Duodenal mucosa (tissue), 2 donors: ENCODE data around the gene ARPP21.

Experiments used
- H3K27ac ChIP-seq: one replicate; pipeline ENCODE4 v1.7.0; 2013; ENCODE audit warnings: low read depth, low read length
- H3K27me3 ChIP-seq, 2 donors: one replicate each; pipeline ENCODE4 v1.7.0; 2013; ENCODE audit warnings: low read length in 2 of 2, control low read depth in 1 of 2; ENCODE audit not compliant: insufficient read depth in 2 of 2, control insufficient read depth in 1 of 2
- H3K36me3 ChIP-seq, 2 donors: one replicate each; pipeline ENCODE4 v1.7.0; 2013; ENCODE audit warnings: low read length in 2 of 2, control low read depth in 1 of 2; ENCODE audit not compliant: insufficient read depth in 2 of 2, control insufficient read depth in 1 of 2
- H3K4me1 ChIP-seq, 2 donors: one replicate each; pipeline ENCODE4 v1.7.0; 2013; ENCODE audit warnings: low read length in 2 of 2, control low read depth in 1 of 2; ENCODE audit not compliant: insufficient read depth in 2 of 2, control insufficient read depth in 1 of 2
- H3K4me3 ChIP-seq, 2 donors: one replicate each; pipeline ENCODE4 v1.7.0; 2013; ENCODE audit warnings: low read length in 2 of 2, low read depth in 1 of 2
- H3K9ac ChIP-seq, 2 donors: one replicate each; pipeline ENCODE4 v1.7.0; 2013; ENCODE audit warnings: low read length in 2 of 2, low read depth in 1 of 2
- H3K9me3 ChIP-seq, 2 donors: one replicate each; pipeline ENCODE4 v1.7.0; 2013; ENCODE audit warnings: low read length in 2 of 2, control low read depth in 1 of 2; ENCODE audit not compliant: control insufficient read depth in 1 of 2

The ARPP21 gene

DNA sequence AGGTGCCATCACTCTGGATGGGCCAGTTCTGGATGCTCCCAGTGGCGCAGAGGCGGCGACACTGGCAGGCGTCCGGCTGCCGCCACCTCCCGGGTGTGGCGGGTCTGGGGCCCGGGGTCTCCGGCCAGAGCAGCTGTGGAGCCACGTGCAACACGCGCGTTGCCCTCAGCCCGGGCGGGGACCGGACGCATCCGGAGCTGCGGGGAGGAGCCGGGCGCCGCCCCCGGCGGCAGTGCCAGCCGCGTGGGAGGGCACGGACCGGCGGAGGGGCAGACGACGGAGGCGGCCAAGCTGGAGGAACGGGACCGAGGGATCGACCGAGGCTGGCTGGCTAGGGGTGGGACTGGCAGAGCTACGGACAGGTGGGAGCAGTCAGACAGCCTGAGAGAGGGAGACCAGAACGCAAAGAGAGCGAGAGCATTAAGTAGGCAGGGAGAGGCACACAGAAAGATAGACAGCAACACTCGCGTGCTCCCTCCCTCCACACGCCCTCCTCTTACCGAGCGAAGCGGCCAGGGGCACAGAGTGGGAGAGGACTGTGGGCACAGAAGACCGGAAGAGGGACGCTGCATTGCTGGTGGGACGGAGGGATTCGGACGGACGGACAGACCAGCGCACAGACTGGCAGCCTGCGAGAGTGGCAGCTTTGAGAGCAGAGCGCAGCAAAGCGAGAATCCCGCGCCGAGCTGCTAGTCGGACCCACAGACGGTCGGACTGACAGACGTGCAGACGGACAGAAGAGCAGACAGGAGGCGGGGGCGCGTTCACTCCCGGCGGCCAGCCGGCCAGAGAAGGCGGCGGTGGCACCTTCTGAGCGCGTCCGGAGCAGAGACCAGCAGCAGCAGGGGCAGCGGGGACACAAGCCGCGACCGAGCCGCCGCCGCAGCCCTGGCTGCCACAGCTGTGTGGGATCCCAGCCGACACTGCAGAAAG is at the start of gene ARPP21:
Gene ARPP21, plus strand, starts transcription at position 272 of the 933 bp plus-strand sequence. CDS start 42,227 bp downstream, outside the sequence.
- Histone ChIP-seq H3K4me1 (peaks cover 0 to 5% of the 10 kb centered on the region in 2 donors), H3K9ac (no peak within 1 kb of the TSS), H3K36me3 (no peaks in the 10 kb centered on the region), H3K9me3 (no peaks in the 10 kb centered on the region), H3K4me3 (peak within 1 kb of the TSS; percentile 48 to 50), H3K27ac (no peak within 1 kb of the TSS), H3K27me3 (peaks cover 22 to 28% of the 10 kb centered on the region in 2 donors)

DNA sequence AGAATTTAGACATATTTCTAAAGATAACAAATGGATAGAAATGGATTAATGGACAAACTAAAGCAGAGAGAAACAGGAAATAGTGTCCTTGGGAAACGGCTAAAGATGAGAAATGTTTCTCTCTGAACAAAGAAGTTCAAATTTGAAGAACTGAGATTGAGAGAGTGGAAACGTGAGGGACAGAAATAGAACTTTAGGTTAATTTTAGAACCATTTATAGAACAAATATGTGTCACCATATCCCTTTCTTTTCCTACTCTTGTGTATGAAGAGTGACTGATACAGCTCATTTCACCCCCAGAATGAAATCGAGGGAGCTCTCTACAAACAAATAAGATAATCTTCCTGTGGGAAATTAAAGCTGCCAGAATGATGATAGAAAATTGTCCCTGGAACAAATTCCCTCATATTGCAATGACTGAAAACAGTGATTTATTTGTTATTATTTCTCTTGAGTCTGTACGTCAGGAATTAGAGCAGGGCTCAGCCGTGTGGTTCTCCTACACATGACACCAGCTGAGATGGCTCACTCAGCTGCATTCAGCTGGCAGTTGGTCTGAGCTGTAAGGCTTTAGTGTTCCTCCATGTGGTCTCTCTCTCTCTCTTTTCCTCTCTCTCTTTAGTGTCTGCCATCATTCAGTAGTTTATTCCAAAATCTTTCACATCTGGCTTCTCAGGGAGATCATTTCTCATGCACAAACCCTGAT is 46.6 kb upstream of the ARPP21 start:
- Histone ChIP-seq H3K4me1 (no peaks in the 10 kb centered on the region), H3K9ac (no peak overlapping the region), H3K9me3 (no peaks in the 10 kb centered on the region), H3K4me3 (no peak overlapping the region), H3K27ac (no peak overlapping the region), H3K27me3 (no peaks in the 10 kb centered on the region), H3K36me3 (no peaks in the 10 kb centered on the region)

DNA sequence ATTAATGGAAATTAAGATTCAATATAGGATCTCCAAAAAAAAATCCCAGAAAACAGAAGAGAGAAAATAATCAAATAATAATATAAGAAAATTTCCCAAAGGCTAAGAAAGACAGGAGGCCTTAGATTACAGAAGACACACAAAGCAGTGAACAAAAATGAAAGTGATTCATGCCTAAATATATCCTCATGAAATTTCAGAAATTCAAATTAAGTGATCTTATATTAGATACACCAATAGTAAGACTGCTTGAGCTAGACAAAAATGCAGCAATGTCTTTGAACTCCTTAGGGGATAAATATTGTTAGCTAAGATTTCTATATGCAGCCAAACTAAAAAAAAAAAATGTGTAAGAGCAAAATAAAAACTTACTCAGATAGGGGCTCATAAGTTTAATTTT is 44.6 kb upstream of the ARPP21 start:
- H3K4me3 ChIP-seq, result no peak overlapping the region
- H3K36me3 ChIP-seq, result no peaks in the 10 kb centered on the region
- H3K4me1 ChIP-seq, result no peaks in the 10 kb centered on the region
- no peaks in the 10 kb centered on the region for H3K9me3 ChIP-seq
- no peak overlapping the region for H3K27ac ChIP-seq
- no peak overlapping the region for H3K9ac ChIP-seq
- no peaks in the 10 kb centered on the region for H3K27me3 ChIP-seq

DNA sequence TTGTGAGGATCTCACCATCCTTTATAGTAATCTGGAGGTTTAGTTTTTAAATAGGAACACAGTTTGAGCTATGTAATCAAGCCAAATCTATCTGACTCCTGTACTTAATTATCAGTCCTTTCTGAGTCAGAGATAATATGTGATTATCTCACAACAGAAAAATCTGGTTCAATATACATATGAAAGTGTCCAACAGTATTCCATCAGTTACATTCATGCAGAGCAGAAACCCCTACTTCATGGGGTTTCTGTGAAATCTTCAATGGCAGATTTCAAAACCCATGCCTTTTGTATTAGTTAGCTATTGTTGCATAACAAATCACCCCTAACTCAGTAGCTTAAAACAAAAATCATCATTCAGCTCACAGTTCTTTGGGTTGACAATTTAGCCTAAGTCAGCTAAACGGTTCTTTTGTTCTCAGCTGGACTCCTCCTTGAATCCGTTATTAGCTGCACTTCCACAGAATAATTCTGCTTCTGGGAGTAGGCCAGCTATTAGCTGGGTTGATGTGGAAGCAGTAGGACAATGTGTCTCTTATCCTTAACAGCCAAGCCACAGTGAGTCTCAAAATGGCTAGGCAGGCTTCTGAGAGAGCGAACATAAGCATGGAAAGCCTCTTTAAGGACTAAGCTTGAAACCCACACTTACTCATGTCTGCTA is 42.9 kb upstream of the ARPP21 start:
- no peaks in the 10 kb centered on the region for H3K27me3 ChIP-seq
- no peaks in the 10 kb centered on the region for H3K9me3 ChIP-seq
- H3K27ac ChIP-seq, result no peak overlapping the region
- H3K4me3 ChIP-seq, result no peak overlapping the region
- H3K4me1 ChIP-seq, result no peaks in the 10 kb centered on the region
- H3K36me3 ChIP-seq, result no peaks in the 10 kb centered on the region
- H3K9ac ChIP-seq, result no peak overlapping the region

DNA sequence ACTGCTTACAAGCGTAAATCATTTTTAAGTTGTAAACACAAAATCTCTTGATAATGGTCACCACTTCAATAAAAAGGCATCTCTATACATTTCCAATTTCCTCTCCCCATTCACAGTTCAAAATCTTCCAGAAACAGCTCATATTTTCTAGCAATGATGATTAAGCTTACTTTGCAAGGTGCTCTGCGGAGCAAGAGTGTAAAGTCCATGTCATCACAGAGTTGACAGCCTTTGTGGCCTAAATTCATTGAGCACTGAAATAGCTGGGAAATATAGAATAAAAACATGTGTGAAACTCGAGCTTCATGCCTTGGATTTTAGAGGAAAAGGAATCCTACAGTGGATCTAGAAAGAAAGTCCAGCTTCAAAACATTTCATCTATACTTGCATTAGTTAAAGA is 41.8 kb upstream of the ARPP21 start:
- Histone ChIP-seq H3K27me3 (no peaks in the 10 kb centered on the region), H3K4me3 (no peak overlapping the region), H3K4me1 (no peaks in the 10 kb centered on the region), H3K9me3 (no peaks in the 10 kb centered on the region), H3K36me3 (no peaks in the 10 kb centered on the region), H3K9ac (no peak overlapping the region), H3K27ac (no peak overlapping the region)

DNA sequence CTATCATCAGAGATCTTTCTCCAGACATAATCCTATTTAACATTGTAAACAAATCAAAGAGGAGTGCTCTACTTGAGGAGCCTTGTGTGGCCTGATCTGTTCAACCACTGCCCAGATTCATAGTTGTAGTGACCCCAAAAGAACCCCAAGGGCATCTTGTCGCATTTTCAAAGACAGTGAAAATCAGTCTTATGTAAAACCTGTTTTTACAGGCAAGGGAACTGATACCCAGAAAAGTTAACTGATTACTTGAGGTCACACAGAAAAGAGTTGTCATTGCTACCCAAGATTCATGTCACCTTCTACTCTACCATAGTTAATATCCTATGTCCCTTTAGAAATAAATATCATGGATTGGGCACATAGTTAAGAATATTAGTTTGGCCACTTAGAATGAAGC is 40.5 kb upstream of the ARPP21 start:
- Histone ChIP-seq H3K27ac (no peak overlapping the region), H3K4me3 (no peak overlapping the region), H3K27me3 (no peaks in the 10 kb centered on the region), H3K9ac (no peak overlapping the region), H3K4me1 (no peaks in the 10 kb centered on the region), H3K36me3 (no peaks in the 10 kb centered on the region), H3K9me3 (no peaks in the 10 kb centered on the region)

DNA sequence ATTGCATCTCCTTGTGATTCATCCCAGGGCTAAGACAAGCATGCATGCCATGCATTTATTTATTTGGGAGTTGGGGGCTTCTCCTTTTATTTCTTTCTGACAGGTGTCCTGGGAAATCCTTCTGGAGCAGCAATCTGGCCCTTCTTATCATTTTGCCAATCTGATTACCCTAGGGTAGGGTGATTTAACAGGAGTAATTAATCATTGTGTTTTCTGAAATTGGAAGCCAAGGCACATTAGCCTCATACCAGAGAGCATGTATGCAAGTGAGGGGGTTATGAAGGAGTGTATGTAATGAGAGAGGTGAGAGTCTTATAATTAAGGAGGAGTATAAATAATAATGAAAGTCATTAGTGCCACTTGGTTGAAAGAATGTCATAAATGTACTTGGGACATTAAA is 37.4 kb upstream of the ARPP21 start:
- Histone ChIP-seq H3K9me3 (no peaks in the 10 kb centered on the region), H3K4me3 (no peak overlapping the region), H3K4me1 (no peaks in the 10 kb centered on the region), H3K27ac (no peak overlapping the region), H3K36me3 (no peaks in the 10 kb centered on the region), H3K27me3 (no peaks in the 10 kb centered on the region), H3K9ac (no peak overlapping the region)

DNA sequence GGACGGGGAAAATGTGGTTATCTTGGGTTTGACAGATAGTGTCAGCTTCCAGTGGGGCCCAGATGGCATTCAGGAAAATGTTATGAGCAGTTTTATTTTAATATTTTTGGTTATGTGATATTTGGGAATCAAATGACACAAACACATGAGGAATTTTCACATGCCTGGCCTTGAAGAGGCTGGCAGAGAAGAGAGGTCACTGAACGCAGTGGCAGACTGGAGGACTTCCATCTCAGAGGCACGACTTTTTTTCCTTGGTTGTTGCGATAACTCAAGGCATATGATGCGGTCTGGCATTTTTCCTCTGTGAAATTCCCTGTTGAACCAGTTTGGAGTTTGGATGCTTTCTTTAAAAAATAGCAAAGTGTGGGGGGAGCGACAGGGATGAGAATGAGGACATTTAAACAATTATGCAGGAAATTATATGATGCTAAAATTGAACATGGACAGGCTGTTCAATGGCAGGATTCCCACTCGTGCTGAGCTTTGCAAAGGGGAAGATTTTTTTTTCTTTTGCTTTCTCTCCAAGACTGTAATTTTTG is 36.9 kb upstream of the ARPP21 start:
- Histone ChIP-seq H3K4me3 (no peak overlapping the region), H3K9me3 (no peaks in the 10 kb centered on the region), H3K4me1 (no peaks in the 10 kb centered on the region), H3K27me3 (no peaks in the 10 kb centered on the region), H3K9ac (no peak overlapping the region), H3K36me3 (no peaks in the 10 kb centered on the region), H3K27ac (no peak overlapping the region)

DNA sequence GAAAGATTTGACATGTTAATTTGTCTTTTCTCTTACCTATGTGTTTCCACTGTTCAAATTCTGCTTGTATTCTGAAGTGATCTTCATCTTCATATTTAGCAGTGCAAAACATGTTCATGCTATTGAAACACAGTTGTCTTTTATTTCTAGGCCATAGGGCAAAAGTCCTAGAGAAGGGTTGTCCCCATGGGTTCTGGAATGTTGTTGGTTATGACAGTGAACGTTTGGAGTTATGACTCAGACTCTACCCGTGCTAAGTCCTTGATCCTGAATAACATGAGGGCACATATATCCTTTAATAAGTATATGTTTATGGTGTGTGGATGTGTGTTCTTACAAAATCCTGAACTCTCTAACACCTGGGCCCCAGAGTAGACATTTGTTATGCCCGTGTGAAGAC is 23.0 kb upstream of the ARPP21 start:
- H3K9me3 ChIP-seq, result no peaks in the 10 kb centered on the region
- no peak overlapping the region for H3K4me3 ChIP-seq
- no peaks in the 10 kb centered on the region for H3K27me3 ChIP-seq
- H3K27ac ChIP-seq, result no peak overlapping the region
- no peak overlapping the region for H3K9ac ChIP-seq
- no peaks in the 10 kb centered on the region for H3K4me1 ChIP-seq
- no peaks in the 10 kb centered on the region for H3K36me3 ChIP-seq

DNA sequence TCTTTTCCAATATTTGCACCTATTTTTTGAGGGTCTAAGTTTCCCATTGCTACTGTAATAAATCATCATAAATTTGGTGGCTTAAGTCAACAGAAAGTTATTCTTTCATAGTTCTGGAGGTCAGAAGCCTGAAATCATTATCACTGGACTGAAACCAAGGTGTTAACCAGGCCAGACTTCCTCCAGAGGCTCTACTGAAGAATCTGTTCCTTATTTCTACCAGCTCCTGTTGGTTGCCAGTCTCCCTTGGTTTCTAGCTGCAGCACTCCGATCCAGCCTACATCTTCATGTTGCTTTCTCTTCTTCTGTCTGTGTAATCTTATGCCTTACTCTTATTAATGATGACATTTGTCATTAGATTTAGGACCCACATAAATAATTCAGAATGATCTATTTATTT is 22.0 kb upstream of the ARPP21 start:
- Histone ChIP-seq H3K9me3 (no peaks in the 10 kb centered on the region), H3K36me3 (no peaks in the 10 kb centered on the region), H3K9ac (no peak overlapping the region), H3K27me3 (no peaks in the 10 kb centered on the region), H3K4me1 (no peaks in the 10 kb centered on the region), H3K27ac (no peak overlapping the region), H3K4me3 (no peak overlapping the region)
